HG02943 (cell line): ENCODE measurements around the gene ZNF439.
"Not testable (repeated sequence)": the region's sequence is repeated elsewhere in the genome, so short reads cannot be mapped to it uniquely, and the experiment has no call there.

Experiments
- ATAC-seq: cut with Tn5 transposase; IDR thresholded peaks from one replicate; pipeline ENCODE4 v1.9.1; 2021; ENCODE audit warnings: mild to moderate bottlenecking, low read depth, moderate library complexity; ENCODE audit not compliant: unreplicated experiment

Gene ZNF439

GRCh38 chr19:11867766-11868165, 19.2 kb downstream of the ZNF439 start:
- not testable (repeated sequence) for ATAC-seq

- ATAC-seq: no peak
Measured at GRCh38 chr19:11868188-11868587, 19.7 kb downstream of the ZNF439 start.

- no peak for ATAC-seq
Measured at GRCh38 chr19:11872624-11873023, 24.1 kb downstream of the ZNF439 start.

DNA sequence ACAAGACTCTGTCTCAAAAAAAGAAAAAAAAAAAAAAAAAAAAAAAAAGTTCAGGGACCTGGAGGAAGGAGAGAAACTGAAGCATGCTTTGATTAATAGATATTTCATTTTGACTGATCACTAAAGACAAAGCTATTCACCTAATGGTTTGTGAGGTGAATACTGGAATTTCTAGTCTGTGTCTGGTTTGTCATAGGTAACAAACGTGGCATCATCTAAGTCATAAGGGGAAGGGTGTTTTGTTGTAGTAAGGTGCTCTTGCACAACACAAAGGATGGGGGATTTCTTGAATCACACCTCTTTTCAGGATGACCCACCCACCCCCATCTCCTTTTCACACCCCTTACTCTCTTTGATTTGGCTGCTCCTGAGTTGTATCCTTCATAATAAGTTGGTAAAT, 25.2 kb downstream of the ZNF439 start:
- ATAC-seq: no peak

DNA sequence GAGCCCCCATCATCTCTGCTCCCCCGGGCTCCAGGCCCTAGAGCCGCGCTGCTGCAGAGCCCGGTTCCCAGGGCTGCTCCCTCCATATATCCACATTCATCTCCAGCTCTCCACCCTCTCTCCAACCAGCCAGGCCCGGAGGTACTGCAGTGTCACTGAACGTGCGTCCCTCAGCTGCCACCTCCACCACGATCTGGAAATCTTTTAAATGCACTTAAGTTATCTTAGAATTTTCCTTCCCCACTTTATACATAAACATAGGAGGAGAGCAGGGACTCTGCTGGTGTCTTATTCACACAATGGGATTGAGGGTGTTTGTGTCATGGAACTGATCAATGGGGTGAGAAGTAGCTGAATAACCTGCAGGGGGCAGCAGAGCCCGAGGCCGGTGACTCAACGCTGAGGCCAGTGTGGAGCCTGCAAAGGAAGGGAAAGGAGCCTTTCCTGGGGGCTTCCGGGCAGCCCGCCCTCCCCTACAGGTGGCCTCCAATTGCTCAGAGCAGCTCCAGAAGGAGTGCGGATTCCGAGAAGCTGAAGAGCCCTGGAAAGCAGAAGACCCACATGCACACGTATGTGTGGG, 31.3 kb downstream of the ZNF439 start:
- not testable (repeated sequence) for ATAC-seq

GRCh38 chr19:11880598-11880997, 32.1 kb downstream of the ZNF439 start:
- ATAC-seq: no peak

- no peak for ATAC-seq
Measured at GRCh38 chr19:11881151-11881800, 32.8 kb downstream of the ZNF439 start.

GRCh38 chr19:11882606-11883005, 34.1 kb downstream of the ZNF439 start:
- no peak for ATAC-seq

GRCh38 chr19:11887234-11887610, 38.7 kb downstream of the ZNF439 start:
- no peak for ATAC-seq

GRCh38 chr19:11887611-11888531, 39.3 kb downstream of the ZNF439 start, which contains the start of gene ZNF69:
Gene ZNF69, plus strand, starts transcription at chr19:11887782. Its CDS starts 142 bp downstream, at chr19:11887924.
- ATAC-seq: peak; percentile 71

- ATAC-seq: not testable (repeated sequence)
Measured at GRCh38 chr19:11889901-11890300, 41.4 kb downstream of the ZNF439 start.

DNA sequence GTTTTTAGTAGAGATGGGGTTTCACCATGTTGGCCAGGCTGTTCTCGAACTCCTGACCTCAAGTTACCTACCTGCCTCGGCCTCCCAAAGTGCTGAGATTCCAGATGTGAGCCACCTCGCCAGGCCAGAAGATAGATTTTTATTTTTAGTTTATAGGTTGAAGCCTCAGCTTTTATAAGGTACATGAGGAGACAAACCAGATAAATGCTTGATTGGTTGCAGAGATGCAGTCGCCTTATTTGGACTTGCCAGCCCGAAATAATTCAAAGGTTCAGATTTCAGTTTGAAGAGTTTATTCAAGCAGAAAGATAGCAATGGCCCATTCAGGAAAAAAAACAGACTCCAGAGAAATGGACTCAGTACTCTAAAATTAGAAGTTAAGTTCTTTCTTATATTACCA, 42.1 kb downstream of the ZNF439 start:
- no peak for ATAC-seq

- no peak for ATAC-seq
Measured at GRCh38 chr19:11894851-11895250, 46.3 kb downstream of the ZNF439 start.

DNA sequence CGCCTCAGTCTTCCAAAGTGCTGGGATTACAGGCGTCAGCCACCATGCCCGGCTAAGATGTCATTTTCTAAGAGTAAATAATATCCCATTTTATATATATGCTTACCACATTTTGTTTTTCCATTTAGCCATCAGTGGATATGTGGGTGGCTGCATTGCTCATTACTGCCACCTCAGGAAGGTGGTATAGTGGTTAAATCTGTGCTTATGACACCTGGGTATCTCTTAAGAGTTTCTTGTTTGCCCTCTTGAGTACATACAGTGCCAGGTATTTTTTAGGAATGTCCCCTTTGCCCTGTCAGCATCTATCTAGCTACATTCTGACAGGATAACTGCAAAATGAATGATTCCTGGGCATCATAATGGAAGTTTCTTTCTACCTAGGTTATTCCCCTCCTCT, 53.7 kb downstream of the ZNF439 start:
- ATAC-seq: no peak

DNA sequence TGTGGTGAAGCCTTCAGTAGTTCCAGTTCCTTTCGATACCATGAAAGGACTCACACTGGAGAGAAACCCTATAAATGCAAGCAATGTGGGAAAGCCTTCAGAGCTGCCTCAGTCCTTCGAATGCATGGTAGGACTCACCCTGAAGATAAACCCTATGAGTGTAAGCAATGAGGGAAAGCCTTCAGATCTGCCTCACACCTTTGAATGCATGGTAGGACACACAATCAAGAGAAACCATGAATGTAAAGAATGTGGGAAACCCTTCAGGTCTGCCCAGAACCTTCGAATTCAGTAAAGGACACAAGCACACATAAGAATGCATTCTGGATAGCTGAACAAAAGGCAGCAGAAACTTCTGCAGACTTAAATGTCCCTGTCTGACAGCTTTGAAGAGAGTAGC, 57.4 kb downstream of the ZNF439 start:
- ATAC-seq: no peak

DNA sequence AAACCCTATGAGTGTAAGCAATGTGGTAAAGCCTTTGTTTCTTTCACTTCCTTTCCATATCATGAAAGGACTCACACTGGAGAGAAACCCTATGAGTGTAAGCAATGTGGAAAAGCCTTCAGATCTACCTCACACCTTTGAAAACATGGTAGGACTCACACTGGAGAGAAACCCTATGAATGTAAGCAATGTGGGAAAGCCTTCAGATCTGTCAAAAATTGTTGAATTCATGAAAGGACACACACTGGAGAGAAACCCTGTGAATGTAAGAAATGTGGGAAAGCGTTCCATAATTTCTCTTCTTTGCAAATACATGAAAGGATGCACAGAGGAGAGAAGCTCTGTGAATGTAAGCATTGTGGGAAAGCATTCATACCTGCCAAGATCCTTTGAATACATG, 63.4 kb downstream of the ZNF439 start:
- not testable (repeated sequence) for ATAC-seq

- ATAC-seq: not testable (repeated sequence)
Measured at GRCh38 chr19:11914417-11915051, 66.0 kb downstream of the ZNF439 start.
